MCF 10A (cell line): ENCODE results near the gene P2RX1. TPM values are rescaled to one million over a fixed set of nuclear protein-coding genes. Genes with fewer than 3 reads are reported as not detected.

Experiments used
- BruUV-seq: library from RNA; stranded (reverse); fragments of 400-500 nt; replicated peaks from 2 replicates; lab custom pipeline; 2021; lab: Mats Ljungman, UMichigan
- CTCF ChIA-PET: fragments of 300-600 bp; sonication (Branson Sonifier 250); formaldehyde crosslinking; extraction: SDS; loops from one replicate; lab custom pipeline; 2021; ENCODE audit warnings: antibody characterized with exemption, inconsistent platforms; lab: Yijun Ruan, JAX
- POLR2A ChIA-PET: fragments of 300-600, 350-650 bp; sonication (Branson Sonifier 250); formaldehyde crosslinking; extraction: SDS; loops from one replicate; lab custom pipeline; 2020; ENCODE audit warnings: antibody characterized with exemption, inconsistent platforms; lab: Yijun Ruan, JAX
- DNase-seq: peaks from one replicate; pipeline ENCODE4 v3.0.0-alpha.2; 2018; ENCODE audit not compliant: unreplicated experiment
- H3K27ac Mint-ChIP-seq: one replicate; pipeline ENCODE4 v1.8.0; 2022; ENCODE audit warnings: mild to moderate bottlenecking, low read depth, mixed read lengths; ENCODE audit not compliant: unreplicated experiment
- H3K27me3 Mint-ChIP-seq: one replicate; pipeline ENCODE4 v1.8.0; 2022; ENCODE audit warnings: mixed read lengths; ENCODE audit not compliant: insufficient read depth, unreplicated experiment
- H3K36me3 Mint-ChIP-seq: one replicate; pipeline ENCODE4 v1.8.0; 2022; ENCODE audit warnings: mild to moderate bottlenecking, moderate library complexity, mixed read lengths; ENCODE audit not compliant: insufficient read depth, unreplicated experiment
- H3K4me1 Mint-ChIP-seq: one replicate; pipeline ENCODE4 v1.8.0; 2022; ENCODE audit warnings: mixed read lengths; ENCODE audit not compliant: insufficient read depth, unreplicated experiment
- H3K4me3 Mint-ChIP-seq: one replicate; pipeline ENCODE4 v1.8.0; 2022; ENCODE audit warnings: mild to moderate bottlenecking, moderate library complexity, mixed read lengths; ENCODE audit not compliant: unreplicated experiment
- H3K9me3 Mint-ChIP-seq: one replicate; pipeline ENCODE4 v1.8.0; 2022; ENCODE audit warnings: mixed read lengths; ENCODE audit not compliant: unreplicated experiment
- intact Hi-C: fragments of 100-400 bp; cut with micrococcal nuclease; formaldehyde crosslinking; loops from 2 replicates; pipeline ENCODE4 v1.14.1; 2022
- total RNA-seq: library from RNA; stranded (reverse); gene quantifications from 2 replicates; pipeline ENCODE4 v1.2.3, GENCODE V29; 2022
- TF ChIP-seq, protein P1 (sequence below): fragments of 200-600 bp; IDR thresholded peaks from one replicate; pipeline ENCODE4 v1.8.0; 2022; ENCODE audit warnings: antibody characterized with exemption, mild to moderate bottlenecking; ENCODE audit not compliant: unreplicated experiment

Gene P2RX1
- total RNA-seq, 1 experiment from 2014 or later: not detected

DNA sequence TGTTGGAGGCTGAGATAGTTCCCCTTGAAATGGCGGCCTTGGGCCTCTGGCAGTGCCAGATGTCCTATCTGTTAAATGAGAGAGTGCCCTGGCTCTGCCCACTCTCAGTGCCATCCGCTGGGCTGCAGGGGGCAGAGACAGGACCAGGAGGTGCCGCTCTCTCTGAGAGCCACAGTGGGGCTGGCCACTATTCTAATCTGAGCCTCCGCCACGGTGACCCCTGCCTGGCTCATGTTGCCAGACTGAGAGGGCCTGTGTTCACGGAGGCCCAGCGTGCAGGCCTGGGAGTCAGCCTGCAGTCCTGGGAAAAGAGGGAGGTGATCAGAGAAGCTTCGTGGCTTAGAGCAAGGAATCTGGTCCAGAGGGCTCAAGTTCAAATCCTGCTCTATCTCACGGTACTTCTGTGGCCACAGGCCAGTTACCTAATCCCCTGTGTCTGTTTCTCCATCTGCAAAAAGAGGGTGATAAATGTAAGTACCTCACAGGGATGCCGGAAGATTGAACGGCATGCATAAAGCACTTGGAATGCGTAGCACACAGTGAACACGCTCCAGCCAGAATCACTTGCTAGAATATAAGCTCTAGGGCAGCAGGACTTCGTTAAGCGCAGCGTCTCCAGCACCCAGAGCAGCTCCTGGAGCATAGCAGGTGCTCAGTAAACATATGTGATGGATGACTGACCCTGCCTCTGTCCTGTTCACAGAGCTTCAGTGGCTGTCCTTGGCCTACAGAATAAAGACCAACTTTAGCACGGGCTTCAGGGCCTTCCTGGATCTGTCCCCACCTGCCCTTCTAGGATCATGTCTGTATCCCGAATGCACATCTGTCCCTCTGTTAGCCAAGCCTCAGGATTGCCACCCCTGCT lies 41.7 kb upstream of the P2RX1 start:
- Mint-ChIP-seq H3K4me3 (no peak overlapping the region), H3K9me3 (no peaks in the 10 kb centered on the region), H3K36me3 (no peaks in the 10 kb centered on the region), H3K27ac (no peak overlapping the region), H3K4me1 (peaks cover 6% of the 10 kb centered on the region), H3K27me3 (peaks cover 11% of the 10 kb centered on the region)
- TF ChIP-seq, protein P1, sequence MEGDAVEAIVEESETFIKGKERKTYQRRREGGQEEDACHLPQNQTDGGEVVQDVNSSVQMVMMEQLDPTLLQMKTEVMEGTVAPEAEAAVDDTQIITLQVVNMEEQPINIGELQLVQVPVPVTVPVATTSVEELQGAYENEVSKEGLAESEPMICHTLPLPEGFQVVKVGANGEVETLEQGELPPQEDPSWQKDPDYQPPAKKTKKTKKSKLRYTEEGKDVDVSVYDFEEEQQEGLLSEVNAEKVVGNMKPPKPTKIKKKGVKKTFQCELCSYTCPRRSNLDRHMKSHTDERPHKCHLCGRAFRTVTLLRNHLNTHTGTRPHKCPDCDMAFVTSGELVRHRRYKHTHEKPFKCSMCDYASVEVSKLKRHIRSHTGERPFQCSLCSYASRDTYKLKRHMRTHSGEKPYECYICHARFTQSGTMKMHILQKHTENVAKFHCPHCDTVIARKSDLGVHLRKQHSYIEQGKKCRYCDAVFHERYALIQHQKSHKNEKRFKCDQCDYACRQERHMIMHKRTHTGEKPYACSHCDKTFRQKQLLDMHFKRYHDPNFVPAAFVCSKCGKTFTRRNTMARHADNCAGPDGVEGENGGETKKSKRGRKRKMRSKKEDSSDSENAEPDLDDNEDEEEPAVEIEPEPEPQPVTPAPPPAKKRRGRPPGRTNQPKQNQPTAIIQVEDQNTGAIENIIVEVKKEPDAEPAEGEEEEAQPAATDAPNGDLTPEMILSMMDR: no peak
- DNase-seq: no peak
- ChIA-PET CTCF (no interaction called here), POLR2A (interaction anchor here (0.5 kb wide), 1 partner anchor 61 kb away, joined by 4 read pairs; no protein-coding TSS in a partner anchor)
- intact Hi-C loops: no loop called here
- no TSS peak for BruUV-seq

DNA sequence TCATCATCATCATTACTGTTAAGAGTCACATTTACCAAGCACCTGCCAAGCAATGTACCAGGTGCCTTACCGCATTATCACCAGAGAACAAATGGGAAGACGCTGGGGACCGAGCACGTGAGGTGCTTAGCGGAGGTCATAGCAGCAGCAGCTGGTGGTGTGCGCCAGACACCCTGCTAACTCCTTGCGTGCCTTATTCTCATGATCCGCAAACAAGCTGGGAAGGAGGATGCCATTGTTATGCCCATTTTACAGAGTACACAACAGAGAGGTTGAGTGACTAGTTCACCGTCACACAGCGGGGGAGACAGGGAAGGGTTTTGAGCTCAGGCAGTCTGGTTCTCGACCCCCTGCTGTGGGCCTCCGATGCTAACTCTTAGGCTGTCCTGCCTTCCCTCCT lies 40.7 kb upstream of the P2RX1 start:
- TF ChIP-seq, protein P1: no peak
- Mint-ChIP-seq H3K4me1 (peaks cover 6% of the 10 kb centered on the region), H3K4me3 (no peak overlapping the region), H3K36me3 (no peaks in the 10 kb centered on the region), H3K9me3 (no peaks in the 10 kb centered on the region), H3K27me3 (peaks cover 2% of the 10 kb centered on the region), H3K27ac (no peak overlapping the region)
- intact Hi-C loops: no loop called here
- ChIA-PET CTCF (interaction anchor here (0.5 kb wide), 1 partner anchor 464 kb away, joined by 3 read pairs; no protein-coding TSS in a partner anchor), POLR2A (no interaction called here)
- no TSS peak for BruUV-seq
- DNase-seq: no peak

DNA sequence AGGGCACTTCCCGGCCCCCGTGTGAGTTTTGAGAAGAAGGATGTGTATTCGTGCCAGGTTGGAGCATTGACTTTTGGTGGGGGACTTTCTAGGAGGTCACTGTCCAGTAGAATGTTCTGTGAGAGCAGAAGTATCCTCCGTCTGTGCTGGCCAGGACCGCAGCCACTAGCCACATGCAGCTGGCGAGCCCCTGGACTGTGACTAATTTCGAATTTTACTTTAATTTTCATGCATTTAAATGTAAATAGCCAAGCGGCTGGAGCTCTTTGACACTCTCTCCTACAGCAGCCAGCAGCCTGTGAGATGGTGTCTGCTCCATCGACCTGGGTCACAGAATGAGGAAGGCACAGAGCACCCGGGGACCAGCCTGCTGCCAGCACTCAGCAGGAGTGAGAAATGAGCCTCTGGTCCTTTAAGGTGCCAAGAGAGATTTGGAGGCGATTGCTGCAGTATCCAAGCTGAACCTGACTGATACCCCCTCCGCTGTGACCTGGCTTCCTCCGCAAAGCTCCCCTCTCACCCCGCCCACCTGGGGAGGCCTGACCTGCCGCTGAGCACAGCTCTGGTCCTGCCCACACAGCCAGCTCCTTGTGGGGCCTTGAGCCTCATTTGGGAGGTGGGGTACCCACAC lies 40.2 kb upstream of the P2RX1 start:
- peaks cover 6% of the 10 kb centered on the region for H3K4me1 Mint-ChIP-seq
- H3K4me3 Mint-ChIP-seq: no peak overlapping the region
- ChIA-PET CTCF (interaction anchor here (0.5 to 0.6 kb wide), 2 partner anchors 464 to 694 kb away, joined by 3 read pairs; no protein-coding TSS in a partner anchor), POLR2A (no interaction called here)
- DNase-seq: no peak
- H3K9me3 Mint-ChIP-seq: no peaks in the 10 kb centered on the region
- H3K36me3 Mint-ChIP-seq: no peaks in the 10 kb centered on the region
- BruUV-seq: no TSS peak
- intact Hi-C loops: no loop called here
- TF ChIP-seq, protein P1: no peak
- H3K27ac Mint-ChIP-seq: no peak overlapping the region
- no peaks in the 10 kb centered on the region for H3K27me3 Mint-ChIP-seq

DNA sequence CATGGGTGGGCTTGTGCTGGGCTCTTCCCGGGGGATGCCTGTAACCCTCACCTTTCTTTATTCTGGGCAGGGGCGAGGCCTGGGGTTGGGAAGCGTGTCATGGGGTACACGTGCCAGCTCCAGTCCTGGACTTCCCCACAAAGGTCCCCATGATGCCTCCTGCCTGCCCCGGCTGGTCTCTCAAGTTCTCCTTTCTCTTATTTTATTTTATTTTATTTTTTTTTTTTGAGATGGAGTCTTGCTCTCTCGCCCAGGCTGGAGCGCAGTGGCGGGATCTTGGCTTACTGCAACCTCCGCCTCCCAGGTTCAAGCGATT lies 39.4 kb upstream of the P2RX1 start:
- no peaks in the 10 kb centered on the region for H3K9me3 Mint-ChIP-seq
- BruUV-seq: no TSS peak
- TF ChIP-seq, protein P1: no peak
- no peak overlapping the region for H3K4me3 Mint-ChIP-seq
- CTCF ChIA-PET: interaction anchor here (0.6 kb wide), 2 partner anchors 39 to 695 kb away, joined by 3 read pairs; no protein-coding TSS in a partner anchor
- intact Hi-C loops: no loop called here
- no peaks in the 10 kb centered on the region for H3K36me3 Mint-ChIP-seq
- no peak for DNase-seq
- peaks cover 6% of the 10 kb centered on the region for H3K4me1 Mint-ChIP-seq
- no peaks in the 10 kb centered on the region for H3K27me3 Mint-ChIP-seq
- H3K27ac Mint-ChIP-seq: no peak overlapping the region
- POLR2A ChIA-PET: no interaction called here
